ENCODE data around the gene PPP1R9A.

GRCh38 chr7:95261895-95262415, 354.6 kb downstream of the PPP1R9A start:
- no peak for TF ChIP-seq ELK1 (IDR thresholded peaks at IDR 0.05; ENCODE audit: low read depth, low read length)
- TF ChIP-seq RCOR1 (conservative IDR thresholded peaks at IDR 0.05; ENCODE audit: low read depth, low read length) = no peak
- TF ChIP-seq CTCF (IDR thresholded peaks at IDR 0.05 in 2 of 3, conservative IDR thresholded peaks at IDR 0.05 in 1 of 3; ENCODE audit: control insufficient read depth in 2 of 3, extremely low read depth in 1 of 3, insufficient read depth in 1 of 3, low read depth in 3 of 3, low read length in 3 of 3) = no peak
- TF ChIP-seq EZH2 (IDR thresholded peaks at IDR 0.05; ENCODE audit: borderline replicate concordance, control insufficient read depth, low read depth, low read length) = no peak
- TF ChIP-seq ZNF24 (IDR thresholded peaks at IDR 0.05) = no peak
- no peak for TF ChIP-seq MEF2A (IDR thresholded peaks at IDR 0.05; ENCODE audit: insufficient read depth, low read depth, low read length)
- no peak for TF ChIP-seq EP300 (IDR thresholded peaks at IDR 0.05; ENCODE audit: borderline replicate concordance in 1 of 2, control insufficient read depth in 1 of 2, low read depth in 2 of 2, low read length in 2 of 2)
- no peak for TF ChIP-seq ETV6 (conservative IDR thresholded peaks at IDR 0.05 in 1 of 2, IDR thresholded peaks at IDR 0.05 in 1 of 2; ENCODE audit: borderline replicate concordance in 1 of 2, low read depth in 1 of 2)
- TF ChIP-seq POLR2A (IDR thresholded peaks at IDR 0.05; ENCODE audit: low read depth, low read length) = no peak
- no peak for TF ChIP-seq ZBTB33 (IDR thresholded peaks at IDR 0.05)
- TF ChIP-seq STAT1 (conservative IDR thresholded peaks at IDR 0.05) = no peak
- no peak for TF ChIP-seq HDAC2 (IDR thresholded peaks at IDR 0.05)
- no peak for TF ChIP-seq NFXL1 (IDR thresholded peaks at IDR 0.05; ENCODE audit: borderline replicate concordance)
- no peak for TF ChIP-seq RFX5 (IDR thresholded peaks at IDR 0.05; ENCODE audit: low read depth, low read length)

Measured in GM12878 (cell line).